H1 (cell line): ENCODE data around the gene KCNIP3. TPM values are rescaled to one million over a fixed set of nuclear protein-coding genes. Genes with fewer than 3 reads are reported as not detected.

Source experiments
- CTCF ChIA-PET: fragments of 300-600 bp; sonication (Branson Sonifier 250); formaldehyde crosslinking; loops from one replicate; lab custom pipeline; 2021; ENCODE audit not compliant: partially characterized antibody; lab: Charles Lee
- POLR2A ChIA-PET: fragments of 300-600 bp; sonication (Branson Sonifier 250); formaldehyde crosslinking; loops from one replicate; lab custom pipeline; 2021; ENCODE audit warnings: inconsistent platforms; ENCODE audit not compliant: partially characterized antibody; lab: Charles Lee
- DNase-seq, 2 experiments: peaks; one replicate each; pipeline versions ENCODE4 v3.0.0 to v3.0.0-alpha.2; 2010 to 2022; ENCODE audit warnings: low spot score in 2 of 2, low read depth in 1 of 2, mixed read lengths in 1 of 2
- FAIRE-seq: peaks from 2 replicates; lab custom pipeline; 2011; peaks lifted over from hg19 to GRCh38; lab: Jason Lieb, UNC
- H2AFZ ChIP-seq: 2 replicates; pipeline ENCODE4 v1.8.1; 2012; ENCODE audit warnings: low read length, inconsistent platforms
- H2AK5ac ChIP-seq: 2 replicates; pipeline ENCODE4 v1.6.1; 2013; ENCODE audit warnings: low read depth, low read length
- H2BK120ac ChIP-seq: replicated peaks from 2 replicates; pipeline ENCODE3; 2013; ENCODE audit warnings: low read depth, low read length, inconsistent platforms
- H2BK12ac ChIP-seq: 2 replicates; pipeline ENCODE4 v1.6.1; 2013; ENCODE audit warnings: low read depth, low read length
- H2BK15ac ChIP-seq: 2 replicates; pipeline ENCODE4 v1.6.1; 2013; ENCODE audit warnings: low read length
- H2BK20ac ChIP-seq: 2 replicates; pipeline ENCODE4 v1.6.1; 2013; ENCODE audit warnings: low read length
- H2BK5ac ChIP-seq: 2 replicates; pipeline ENCODE4 v1.6.1; 2013; ENCODE audit warnings: low read depth, low read length
- H3K14ac ChIP-seq: 2 replicates; pipeline ENCODE4 v1.6.1; 2013; ENCODE audit warnings: inconsistent platforms; ENCODE audit not compliant: insufficient read length
- H3K18ac ChIP-seq: 2 replicates; pipeline ENCODE4 v1.6.1; 2013; ENCODE audit warnings: low read length; ENCODE audit errors: extremely low read depth
- H3K23ac ChIP-seq: 2 replicates; pipeline ENCODE4 v1.6.1; 2013; ENCODE audit warnings: inconsistent platforms; ENCODE audit not compliant: insufficient read length
- H3K23me2 ChIP-seq: 2 replicates; pipeline ENCODE4 v1.6.1; 2013; ENCODE audit warnings: low read depth, low read length
- H3K27ac ChIP-seq: 2 replicates; pipeline ENCODE4 v1.6.1; 2011; ENCODE audit warnings: low read depth, low read length, inconsistent platforms
- H3K27me3 ChIP-seq, 4 experiments: replicated peaks in 1 of 4; 1 replicate in 1 of 4; 2 replicates in 3 of 4; pipeline versions ENCODE4 v1.6.1 to v1.8.1; 2011 to 2013; ENCODE audit warnings: low read length in 3 of 4, mild to moderate bottlenecking in 3 of 4, inconsistent platforms in 2 of 4, mixed read lengths in 2 of 4, moderate library complexity in 1 of 4; ENCODE audit not compliant: control insufficient read depth in 3 of 4, insufficient read depth in 3 of 4; ENCODE audit errors: extremely low read depth in 1 of 4
- H3K36me3 ChIP-seq, 4 experiments: 2 replicates each; pipeline versions ENCODE4 v1.6.1 to v1.8.1; 2011 to 2013; ENCODE audit warnings: mild to moderate bottlenecking in 4 of 4, low read length in 3 of 4, moderate library complexity in 2 of 4, control low read depth in 1 of 4, inconsistent platforms in 1 of 4; ENCODE audit not compliant: insufficient read depth in 4 of 4, control insufficient read depth in 2 of 4
- H3K4ac ChIP-seq: replicated peaks from 2 replicates; pipeline ENCODE3; 2013; ENCODE audit warnings: low read length, low read depth, mixed read lengths, inconsistent platforms; ENCODE audit not compliant: insufficient read length
- H3K4me1 ChIP-seq, 4 experiments: replicated peaks in 1 of 4; 1 replicate in 1 of 4; 2 replicates in 3 of 4; pipeline versions ENCODE4 v1.6.1 to v1.8.1; 2011 to 2013; ENCODE audit warnings: low read length in 3 of 4, inconsistent platforms in 2 of 4, mixed read lengths in 1 of 4; ENCODE audit not compliant: insufficient read depth in 4 of 4, control insufficient read depth in 3 of 4
- H3K4me2 ChIP-seq, 2 experiments: 2 replicates each; pipeline versions ENCODE4 v1.6.1 to v1.8.1; 2011 to 2013; ENCODE audit warnings: low read depth in 2 of 2, low read length in 2 of 2, control low read depth in 1 of 2, inconsistent platforms in 1 of 2, mild to moderate bottlenecking in 1 of 2; ENCODE audit not compliant: insufficient read depth in 1 of 2
- H3K4me3 ChIP-seq, 4 experiments: fragments of 200-600, 300-600 bp in 1 of 4; sonication (generic), shearing (Covaris generic), sonication (Bioruptor Twin) in 1 of 4; 2 replicates each; pipeline versions ENCODE4 v1.5.1 to v1.8.1; 2011 to 2016; ENCODE audit warnings: low read length in 4 of 4, low read depth in 3 of 4, control low read depth in 2 of 4, inconsistent platforms in 2 of 4, mild to moderate bottlenecking in 2 of 4, mixed read lengths in 1 of 4, moderate library complexity in 1 of 4; ENCODE audit not compliant: insufficient read depth in 2 of 4; ENCODE audit errors: extremely low read depth in 1 of 4
- H3K56ac ChIP-seq: replicated peaks from 2 replicates; pipeline ENCODE3; 2013; ENCODE audit warnings: low read depth, mild to moderate bottlenecking, mixed read lengths, low read length, inconsistent platforms; ENCODE audit not compliant: insufficient read length
- H3K79me1 ChIP-seq: 2 replicates; pipeline ENCODE4 v1.6.1; 2013; ENCODE audit warnings: low read depth, low read length, control low read depth
- H3K79me2 ChIP-seq, 2 experiments: 2 replicates each; pipeline versions ENCODE4 v1.6.1 to v1.8.1; 2012 to 2013; ENCODE audit warnings: low read length in 2 of 2, mild to moderate bottlenecking in 2 of 2, inconsistent platforms in 1 of 2; ENCODE audit not compliant: insufficient read depth in 2 of 2, control insufficient read depth in 1 of 2
- H3K9ac ChIP-seq, 4 experiments: replicated peaks in 1 of 4; 1 replicate in 1 of 4; 2 replicates in 3 of 4; pipeline versions ENCODE4 v1.6.1 to v1.8.1; 2011 to 2013; ENCODE audit warnings: low read depth in 3 of 4, low read length in 3 of 4, control low read depth in 2 of 4, mild to moderate bottlenecking in 2 of 4, moderate library complexity in 2 of 4, inconsistent platforms in 1 of 4; ENCODE audit errors: extremely low read depth in 1 of 4
- H3K9me3 ChIP-seq, 2 experiments: 2 replicates each; pipeline versions ENCODE4 v1.6.1 to v1.8.1; 2012 to 2013; ENCODE audit warnings: mild to moderate bottlenecking in 2 of 2, moderate library complexity in 2 of 2, control low read depth in 1 of 2, inconsistent platforms in 1 of 2, low read depth in 1 of 2, low read length in 1 of 2, mixed read lengths in 1 of 2; ENCODE audit not compliant: insufficient read depth in 2 of 2
- H4K20me1 ChIP-seq, 2 experiments: replicated peaks in 1 of 2; 2 replicates each; pipeline versions ENCODE3 to v1.8.1; 2011 to 2013; ENCODE audit warnings: inconsistent platforms in 2 of 2, low read length in 2 of 2, mild to moderate bottlenecking in 1 of 2; ENCODE audit not compliant: insufficient read depth in 2 of 2, control insufficient read depth in 1 of 2
- H4K5ac ChIP-seq: 2 replicates; pipeline ENCODE4 v1.6.1; 2013; ENCODE audit warnings: low read length, low read depth, mixed read lengths, inconsistent platforms; ENCODE audit not compliant: insufficient read length
- H4K8ac ChIP-seq: 2 replicates; pipeline ENCODE4 v1.8.0; 2013; ENCODE audit warnings: mild to moderate bottlenecking, moderate library complexity, low read length, inconsistent platforms; ENCODE audit not compliant: insufficient read depth; ENCODE audit errors: extremely low read depth
- H4K91ac ChIP-seq: replicated peaks from 2 replicates; pipeline ENCODE3; 2013; ENCODE audit warnings: low read length, mixed read lengths, inconsistent platforms; ENCODE audit not compliant: insufficient read length
- GTF2F1 ChIP-seq: IDR thresholded peaks from 2 replicates; pipeline ENCODE4 v1.6.1; 2012; ENCODE audit warnings: low read depth, low read length, improper control_type of control experiment, borderline replicate concordance
- NRF1 ChIP-seq: IDR thresholded peaks from 2 replicates; pipeline ENCODE4 v1.6.1; 2011; ENCODE audit warnings: mild to moderate bottlenecking, low read depth, low read length, improper control_type of control experiment
- SP4 ChIP-seq: IDR thresholded peaks from 2 replicates; pipeline ENCODE4 v1.6.1; 2012; ENCODE audit warnings: low read length, inconsistent platforms
- WGBS, 2 experiments: shearing (Covaris generic) in 1 of 2; methylation state at CpG; one replicate each; pipeline versions ENCODE4 v1.1.6 to v1.1.7; 2013 to 2015; ENCODE audit warnings: low lambda C conversion rate in 2 of 2, mixed read lengths in 2 of 2, inconsistent platforms in 1 of 2, low coverage in 1 of 2, missing lambda C conversion rate in 1 of 2; ENCODE audit not compliant: insufficient replicate concordance in 2 of 2, insufficient coverage in 1 of 2, insufficient read length in 1 of 2; ENCODE audit errors: extremely low coverage in 1 of 2, missing lambda C conversion rate in 1 of 2; 5-methylcytosine and 5-hydroxymethylcytosine counted together
- polyA plus RNA-seq, 7 experiments: library from polyadenylated mRNA; depleted of rRNA in 3 of 7; stranded (reverse) in 5 of 7; unstranded in 2 of 7; fragments of >200 nt in 5 of 7; fragments of 200-250 nt in 2 of 7; gene quantifications; 1 replicate in 5 of 7; 2 replicates in 1 of 7; 4 replicates in 1 of 7; pipeline versions ENCODE4 v1.2.1 to v1.2.3, GENCODE V29; 2011 to 2013; ENCODE audit warnings: missing spikeins in 2 of 7, mixed read lengths in 2 of 7
- total RNA-seq: library from RNA; stranded (reverse); fragmentation: NEBNext Ultra II Directional; extraction: Animal tissue kit (Norgen Biotek cat#: 25700); gene quantifications from 2 replicates; pipeline ENCODE4 v1.2.1, GENCODE V29; 2021

The KCNIP3 gene
- total and polyA plus RNA-seq, 2 of the 8 experiments (the other 6 are each of a cell fraction or from before 2014, with no cell fraction given) = 0.33 to 1.9 TPM

- CTCF ChIA-PET = interaction anchor here (2.0 kb wide), 1 partner anchor 12 kb away, joined by 4 read pairs; no protein-coding TSS in a partner anchor
- DNase-seq = no peak
- H3K36me3 ChIP-seq = no peaks in the 10 kb centered on the region
Measured at GRCh38 chr2:95381212-95382191, 84.4 kb downstream of the KCNIP3 start.

More at GRCh38 chr2:95381212-95382191, 84.4 kb downstream of the KCNIP3 start:
- Histone ChIP-seq H3K56ac (no peak overlapping the region), H2AFZ (no peak overlapping the region), H2AK5ac (no peak overlapping the region), H3K27me3 (no peaks in the 10 kb centered on the region; a peak in 1 of 7 replicates), H3K4me3 (no peak overlapping the region), H2BK15ac (no peak overlapping the region), H3K9ac (no peak overlapping the region), H3K4me2 (no peak overlapping the region), H3K4ac (no peak overlapping the region), H3K79me1 (no peaks in the 10 kb centered on the region), H4K8ac (no peak overlapping the region), H3K4me1 (peaks cover 0 to 2% (median 0%) of the 10 kb centered on the region in 4 experiments; a peak in 1 of 7 replicates), H3K27ac (no peak overlapping the region), H3K14ac (no peak overlapping the region), H3K79me2 (no peaks in the 10 kb centered on the region), H3K23ac (no peak overlapping the region), H4K91ac (no peak overlapping the region), H3K23me2 (no peaks in the 10 kb centered on the region), H2BK12ac (no peak overlapping the region), H2BK5ac (no peak overlapping the region), H4K20me1 (no peaks in the 10 kb centered on the region), H3K9me3 (peaks cover 56 to 90% of the 10 kb centered on the region in 2 experiments), H2BK20ac (no peak overlapping the region), H2BK120ac (no peak overlapping the region), H4K5ac (no peak overlapping the region), H3K18ac (no peak overlapping the region)
- WGBS, 2 experiments = 84% methylated on average over 22 of the region's 22 CpGs; no CpG with 5 or more reads in 1 of the 2 experiments
- FAIRE-seq = no peak
- TF ChIP-seq GTF2F1 (no peak), SP4 (no peak), NRF1 (no peak)
- POLR2A ChIA-PET = interaction anchor here (0.6 kb wide), 1 partner anchor 27 kb away, joined by 3 read pairs; no protein-coding TSS in a partner anchor
